ENCODE results near the gene SMAD6.

DNA sequence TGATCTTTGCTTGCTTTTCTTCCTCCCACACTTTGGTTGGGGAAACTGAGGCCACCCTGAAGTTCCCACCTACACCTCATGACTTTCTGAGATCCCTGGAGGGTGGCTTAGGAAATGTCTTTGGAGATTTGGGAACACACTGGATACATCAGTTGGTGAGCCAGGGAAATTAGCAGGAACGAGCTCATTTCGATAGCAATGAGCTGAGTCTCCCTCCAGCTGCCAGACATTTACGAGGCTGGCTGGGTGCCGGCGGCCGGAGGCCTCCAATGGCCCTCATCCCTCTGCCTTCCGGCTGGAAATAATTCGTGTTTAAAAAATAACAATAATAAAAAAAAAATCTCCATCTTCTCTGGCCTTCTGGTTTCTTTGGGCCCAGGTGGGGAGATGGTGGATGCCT lies 38.8 kb downstream of the SMAD6 start:
- TF ChIP-seq CTCF (IDR thresholded peaks at IDR 0.05) (no peak), POLR2A (IDR thresholded peaks at IDR 0.05) (no peak)

Measured in body of pancreas (tissue), 4 donors.